ENCODE measurements around the gene HBQ1. TPM values are rescaled to one million over a fixed set of nuclear protein-coding genes. Genes with fewer than 3 reads are reported as not detected.

Gene HBQ1
- total RNA-seq, 1 donor from 2014 or later: not detected

- Mint-ChIP-seq H3K9me3 (ENCODE audit: unreplicated experiment) (no peaks in the 10 kb centered on the region), H3K36me3 (ENCODE audit: low read depth, unreplicated experiment) (no peaks in the 10 kb centered on the region), H3K27me3 (ENCODE audit: unreplicated experiment) (peaks cover 5% of the 10 kb centered on the region), H3K4me1 (ENCODE audit: unreplicated experiment) (peaks cover 2% of the 10 kb centered on the region), H3K27ac (ENCODE audit: unreplicated experiment) (no peak overlapping the region), H3K4me3 (ENCODE audit: unreplicated experiment) (no peak overlapping the region)
- no peak for DNase-seq (ENCODE audit: low spot score)
- TF ChIP-seq, protein P1, sequence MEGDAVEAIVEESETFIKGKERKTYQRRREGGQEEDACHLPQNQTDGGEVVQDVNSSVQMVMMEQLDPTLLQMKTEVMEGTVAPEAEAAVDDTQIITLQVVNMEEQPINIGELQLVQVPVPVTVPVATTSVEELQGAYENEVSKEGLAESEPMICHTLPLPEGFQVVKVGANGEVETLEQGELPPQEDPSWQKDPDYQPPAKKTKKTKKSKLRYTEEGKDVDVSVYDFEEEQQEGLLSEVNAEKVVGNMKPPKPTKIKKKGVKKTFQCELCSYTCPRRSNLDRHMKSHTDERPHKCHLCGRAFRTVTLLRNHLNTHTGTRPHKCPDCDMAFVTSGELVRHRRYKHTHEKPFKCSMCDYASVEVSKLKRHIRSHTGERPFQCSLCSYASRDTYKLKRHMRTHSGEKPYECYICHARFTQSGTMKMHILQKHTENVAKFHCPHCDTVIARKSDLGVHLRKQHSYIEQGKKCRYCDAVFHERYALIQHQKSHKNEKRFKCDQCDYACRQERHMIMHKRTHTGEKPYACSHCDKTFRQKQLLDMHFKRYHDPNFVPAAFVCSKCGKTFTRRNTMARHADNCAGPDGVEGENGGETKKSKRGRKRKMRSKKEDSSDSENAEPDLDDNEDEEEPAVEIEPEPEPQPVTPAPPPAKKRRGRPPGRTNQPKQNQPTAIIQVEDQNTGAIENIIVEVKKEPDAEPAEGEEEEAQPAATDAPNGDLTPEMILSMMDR (IDR thresholded peaks at IDR 0.05; ENCODE audit: unreplicated experiment): no peak
Measured at GRCh38 chr16:140175-140857, 39.9 kb upstream of the HBQ1 start.

- DNase-seq (ENCODE audit: low spot score): no peak
- TF ChIP-seq, protein P1 (IDR thresholded peaks at IDR 0.05; ENCODE audit: unreplicated experiment): no peak
- no peaks in the 10 kb centered on the region for H3K4me1 Mint-ChIP-seq (ENCODE audit: unreplicated experiment)
- H3K27me3 Mint-ChIP-seq (ENCODE audit: unreplicated experiment): peaks cover 7% of the 10 kb centered on the region
- no peaks in the 10 kb centered on the region for H3K36me3 Mint-ChIP-seq (ENCODE audit: low read depth, unreplicated experiment)
- H3K9me3 Mint-ChIP-seq (ENCODE audit: unreplicated experiment): no peaks in the 10 kb centered on the region
- no peak overlapping the region for H3K27ac Mint-ChIP-seq (ENCODE audit: unreplicated experiment)
- no peak overlapping the region for H3K4me3 Mint-ChIP-seq (ENCODE audit: unreplicated experiment)
Measured at GRCh38 chr16:142405-142967, 37.8 kb upstream of the HBQ1 start.

- H3K4me3 Mint-ChIP-seq (ENCODE audit: unreplicated experiment): no peak overlapping the region
Measured at GRCh38 chr16:143047-143446, 37.2 kb upstream of the HBQ1 start.

DNA sequence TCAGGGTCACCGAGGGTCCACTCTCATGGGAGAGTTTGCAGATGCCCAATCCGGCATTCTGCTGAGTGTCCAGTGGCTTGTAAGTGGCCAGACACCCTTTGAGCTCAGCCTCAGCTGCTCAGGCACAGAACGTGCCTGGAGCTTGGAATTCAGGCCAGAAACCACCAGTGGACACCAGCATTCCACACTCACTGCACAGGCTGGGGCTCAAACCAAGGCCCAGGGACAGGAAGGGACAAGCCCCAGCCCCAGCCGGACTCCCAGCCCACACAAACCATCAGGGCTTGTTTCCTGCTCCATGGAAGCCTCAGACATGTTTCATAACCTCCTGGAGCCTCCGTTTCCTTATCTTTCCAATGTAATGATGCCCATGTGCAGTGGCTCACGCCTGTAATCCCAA is 36.8 kb upstream of the HBQ1 start:
- no peak for DNase-seq (ENCODE audit: low spot score)
- Mint-ChIP-seq H3K4me1 (ENCODE audit: unreplicated experiment) (no peaks in the 10 kb centered on the region), H3K9me3 (ENCODE audit: unreplicated experiment) (no peaks in the 10 kb centered on the region), H3K27ac (ENCODE audit: unreplicated experiment) (no peak overlapping the region), H3K4me3 (ENCODE audit: unreplicated experiment) (no peak overlapping the region), H3K36me3 (ENCODE audit: low read depth, unreplicated experiment) (no peaks in the 10 kb centered on the region), H3K27me3 (ENCODE audit: unreplicated experiment) (peaks cover 7% of the 10 kb centered on the region)
- TF ChIP-seq, protein P1 (IDR thresholded peaks at IDR 0.05; ENCODE audit: unreplicated experiment): no peak

More at GRCh38 chr16:143047-143446, 37.2 kb upstream of the HBQ1 start:
- no peak for DNase-seq (ENCODE audit: low spot score)
- no peak overlapping the region for H3K27ac Mint-ChIP-seq (ENCODE audit: unreplicated experiment)
- H3K27me3 Mint-ChIP-seq (ENCODE audit: unreplicated experiment): peaks cover 7% of the 10 kb centered on the region
- TF ChIP-seq, protein P1 (IDR thresholded peaks at IDR 0.05; ENCODE audit: unreplicated experiment): no peak
- no peaks in the 10 kb centered on the region for H3K36me3 Mint-ChIP-seq (ENCODE audit: low read depth, unreplicated experiment)
- H3K4me1 Mint-ChIP-seq (ENCODE audit: unreplicated experiment): no peaks in the 10 kb centered on the region
- H3K9me3 Mint-ChIP-seq (ENCODE audit: unreplicated experiment): no peaks in the 10 kb centered on the region

- no peak for DNase-seq (ENCODE audit: low spot score)
- Mint-ChIP-seq H3K27me3 (ENCODE audit: unreplicated experiment) (peaks cover 7% of the 10 kb centered on the region), H3K27ac (ENCODE audit: unreplicated experiment) (no peak overlapping the region), H3K4me1 (ENCODE audit: unreplicated experiment) (no peaks in the 10 kb centered on the region), H3K4me3 (ENCODE audit: unreplicated experiment) (no peak overlapping the region), H3K36me3 (ENCODE audit: low read depth, unreplicated experiment) (no peaks in the 10 kb centered on the region), H3K9me3 (ENCODE audit: unreplicated experiment) (no peaks in the 10 kb centered on the region)
- TF ChIP-seq, protein P1 (IDR thresholded peaks at IDR 0.05; ENCODE audit: unreplicated experiment): no peak
Measured at GRCh38 chr16:144797-145252, 35.4 kb upstream of the HBQ1 start.
